Central memory CD4-positive, alpha-beta T cell (primary cell): ENCODE measurements around the gene SMIM41.
"Not testable (repeated sequence)": the region's sequence is repeated elsewhere in the genome, so short reads cannot be mapped to it uniquely, and the experiment has no call there.

ENCODE experiments used
- DNase-seq: peaks from one replicate; pipeline ENCODE4 v3.0.0; 2022

Gene SMIM41

GRCh38 chr12:52085682-52086180, 6.2 kb downstream of the SMIM41 start:
- no peak for DNase-seq

- no peak for DNase-seq
These were observed 6.9 kb downstream of the SMIM41 start for GRCh38 chr12:52086366-52086765.

- DNase-seq, result no peak
These were observed 7.7 kb downstream of the SMIM41 start for GRCh38 chr12:52086944-52087835.

GRCh38 chr12:52087961-52088820, 8.7 kb downstream of the SMIM41 start:
- DNase-seq, result no peak

GRCh38 chr12:52089491-52089890, 10.0 kb downstream of the SMIM41 start:
- no peak for DNase-seq

- no peak for DNase-seq
These were observed 10.8 kb downstream of the SMIM41 start for GRCh38 chr12:52090291-52090690.

- DNase-seq, result no peak
These were observed 11.6 kb downstream of the SMIM41 start for GRCh38 chr12:52091061-52091460.

- no peak for DNase-seq
These were observed 12.4 kb downstream of the SMIM41 start for GRCh38 chr12:52091869-52092268.

- DNase-seq, result no peak
These were observed 13.8 kb downstream of the SMIM41 start for GRCh38 chr12:52093346-52093745.

- no peak for DNase-seq
These were observed 17.0 kb downstream of the SMIM41 start for GRCh38 chr12:52096332-52097044.

GRCh38 chr12:52097045-52097666, 17.7 kb downstream of the SMIM41 start:
- no peak for DNase-seq

- DNase-seq, result not testable (repeated sequence)
These were observed 25.1 kb downstream of the SMIM41 start for GRCh38 chr12:52104431-52105089.

- DNase-seq, result peak; percentile 56
These were observed 37.0 kb downstream of the SMIM41 start for GRCh38 chr12:52116222-52117125.

- not testable (repeated sequence) for DNase-seq
These were observed 38.4 kb downstream of the SMIM41 start for GRCh38 chr12:52117806-52118475.

- peak; percentile 27 for DNase-seq
These were observed 40.1 kb downstream of the SMIM41 start for GRCh38 chr12:52119398-52120254.

- no peak for DNase-seq
These were observed 41.7 kb downstream of the SMIM41 start for GRCh38 chr12:52120951-52121823.

- peak; percentile 34 for DNase-seq
These were observed 42.5 kb downstream of the SMIM41 start for GRCh38 chr12:52121824-52122539.
